Heart left ventricle (tissue), 16 donors: Measurements from ENCODE around the gene ZMYND12. TPM values are rescaled to one million over a fixed set of nuclear protein-coding genes. Genes with fewer than 3 reads are reported as not detected.

Source experiments
- ATAC-seq, 4 donors: fragments of 200-7000 bp; cut with Tn5 transposase; one replicate each; pipeline ENCODE4 v1.9.1; 2020 to 2022; ENCODE audit warnings: moderate library complexity in 4 of 4, mild to moderate bottlenecking in 3 of 4, moderate number of reproducible peaks in 1 of 4
- DNase-seq, 5 donors: peaks; one replicate each; pipeline ENCODE4 v3.0.0-alpha.2; 2020
- H3K27ac ChIP-seq, 12 donors: fragments of 200-600 bp; sonication (generic) in 4 of 12; one replicate each; pipeline versions ENCODE4 v1.5.0 to v1.8.0; 2016 to 2022; ENCODE audit warnings: mild to moderate bottlenecking in 2 of 12
- H3K27me3 ChIP-seq, 9 donors: fragments of 200-600 bp; sonication (generic) in 2 of 9; one replicate each; pipeline versions ENCODE4 v1.5.1 to v1.8.0; 2016 to 2022; ENCODE audit warnings: mild to moderate bottlenecking in 3 of 9
- H3K36me3 ChIP-seq, 9 donors: fragments of 200-600 bp; sonication (generic) in 2 of 9; one replicate each; pipeline versions ENCODE4 v1.5.0 to v1.8.0; 2018 to 2022; ENCODE audit warnings: mild to moderate bottlenecking in 2 of 9
- H3K4me1 ChIP-seq, 12 donors: fragments of 200-600 bp; sonication (generic) in 4 of 12; one replicate each; pipeline versions ENCODE4 v1.5.0 to v1.8.0; 2016 to 2022; ENCODE audit warnings: mild to moderate bottlenecking in 3 of 12
- H3K4me3 ChIP-seq, 12 donors: fragments of 200-600 bp; sonication (generic) in 4 of 12; one replicate each; pipeline versions ENCODE4 v1.5.0 to v1.8.0; 2017 to 2022; ENCODE audit warnings: mild to moderate bottlenecking in 9 of 12, moderate library complexity in 4 of 12
- H3K9me3 ChIP-seq, 12 donors: fragments of 200-600 bp; sonication (generic) in 4 of 12; one replicate each; pipeline versions ENCODE4 v1.5.0 to v1.8.0; 2016 to 2022; ENCODE audit warnings: mild to moderate bottlenecking in 1 of 12
- CTCF ChIP-seq, 12 donors: fragments of 200-600 bp; sonication (generic) in 4 of 12; IDR thresholded peaks; one replicate each; pipeline versions ENCODE4 v1.5.0 to v1.8.0; 2018 to 2022; ENCODE audit warnings: antibody characterized with exemption in 12 of 12, mild to moderate bottlenecking in 5 of 12
- POLR2A ChIP-seq, 2 donors: fragments of 450-650 bp; IDR thresholded peaks; one replicate each; pipeline ENCODE4 v1.6.1; 2017; ENCODE audit warnings: antibody characterized with exemption in 2 of 2, mild to moderate bottlenecking in 2 of 2, moderate library complexity in 2 of 2
- WGBS, 4 donors: extraction: QIAGEN DNeasy Blood & Tissue Kit in 2 of 4; methylation state at CpG; one replicate each; pipeline versions ENCODE4 v1.1.5 to v1.1.7; 2013 to 2018; 5-methylcytosine and 5-hydroxymethylcytosine counted together
- intact Hi-C, 10 donors: fragments of 100-400 bp; cut with DNase I; formaldehyde crosslinking; loops; one replicate each; pipeline versions ENCODE4 v1.11.1 to v1.14.2; 2022
- polyA plus RNA-seq, 2 donors: library from polyadenylated mRNA; stranded (reverse); fragments of 200-250 nt; gene quantifications; one replicate each; pipeline ENCODE4 v1.2.3, GENCODE V29; 2013
- total RNA-seq, 9 donors: library from RNA; depleted of rRNA in 2 of 9; stranded (reverse); fragments of >200 nt in 2 of 9; fragmentation: NEBNext Ultra II Directional in 3 of 9; extraction: Animal tissue kit (Norgen Biotek cat#: 25700) in 3 of 9; gene quantifications; one replicate each; pipeline versions ENCODE4 v1.1.0 to v1.2.4, GENCODE V29; 2016 to 2023
- donor health status: ischemic (EF 13 %, LVEDD 7.1; RV severe dilation, severe dysfunction).
- donor health status: healthy with polysubstance abuse.
- donor health status: DM: no; HTN: yes; CAD: no.
- donor health status: DM: no; HTN: no; CAD: no.
- donor health status: ischemic (EF 25% LVEDD 6.9; RV normal size, moderate dysfunction).
- donor health status: ischemic (EF 25% LVEDD 5.7; RV mildly dilated, moderate dysfunction).
- donor health status: healthy.
- donor health status: DM: yes; HTN: yes; CAD: no.
- donor health status: ischemic (EF 35%, LVEDD 5.7; RV mildly dilated, moderate dysfunction).
- donor health status: nonischemic (EF 11% LVEDD 7.7; RV severe dilation, severe dysfunction).
- donor health status: DM: yes; HTN: yes; CAD: no.
- donor health status: PGD.
- donor health status: ischemic (EF 29% LVEDD 5.4; RV normal size, mild dysfunction).
- donor health status: nonischemic (EF 23%, LVEDD 6.1; RV moderate dilation, normal function).

The ZMYND12 gene
- total and polyA plus RNA-seq, 11 donors, result 0.47 to 3.5 (median 1.9) TPM

- WGBS, 4 donors, result 64 to 85% (median 77%) methylated on average over 1 of the region's 1 CpG
- Histone ChIP-seq H3K27ac (no peak overlapping the region), H3K4me1 (peaks cover 0 to 11% (median 2%) of the 10 kb centered on the region in 12 donors), H3K36me3 (no peaks in the 10 kb centered on the region), H3K4me3 (no peak overlapping the region), H3K9me3 (no peaks in the 10 kb centered on the region), H3K27me3 (no peaks in the 10 kb centered on the region)
- DNase-seq (no peak), ATAC-seq (no peak)
- TF ChIP-seq CTCF (IDR thresholded peaks at IDR 0.05), result no peak
- TF ChIP-seq POLR2A (IDR thresholded peaks at IDR 0.05), result no peak
- intact Hi-C loops, result no loop called here
Measured at GRCh38 chr1:42429603-42430002, 26.2 kb downstream of the ZMYND12 start.

DNA sequence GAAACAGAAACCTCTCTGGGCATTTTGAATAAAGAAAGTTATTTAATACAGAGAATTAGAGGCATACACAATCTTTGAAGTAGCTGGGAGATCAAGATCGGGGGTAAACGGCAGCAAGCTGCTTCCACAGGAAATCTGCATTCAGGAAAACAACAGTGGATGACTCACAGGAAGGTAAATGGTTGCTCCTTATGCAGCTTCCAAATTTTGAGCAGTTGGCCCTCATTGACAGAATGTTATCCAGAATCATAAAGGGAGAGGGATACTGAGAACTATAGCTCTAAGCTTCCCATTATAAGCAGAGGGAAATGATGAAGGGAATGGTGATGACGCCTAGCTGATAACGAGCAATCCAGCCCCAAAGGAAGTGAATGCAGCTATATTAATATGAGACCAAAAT is 28.6 kb downstream of the ZMYND12 start:
- no peak overlapping the region for H3K4me3 ChIP-seq
- TF ChIP-seq CTCF (IDR thresholded peaks at IDR 0.05), result no peak
- no peak for TF ChIP-seq POLR2A (IDR thresholded peaks at IDR 0.05)
- 39 to 59% (median 53%) methylated on average over 4 of the region's 4 CpGs for WGBS, 4 donors
- H3K9me3 ChIP-seq, result no peaks in the 10 kb centered on the region
- intact Hi-C loops, result no loop called here
- ATAC-seq, result no peak
- H3K27ac ChIP-seq, result no peak overlapping the region
- no peaks in the 10 kb centered on the region for H3K36me3 ChIP-seq
- H3K4me1 ChIP-seq, result peaks cover 0 to 6% (median 0%) of the 10 kb centered on the region in 12 donors
- no peaks in the 10 kb centered on the region for H3K27me3 ChIP-seq
- no peak for DNase-seq

- 80 to 87% (median 83%) methylated on average over 4 of the region's 4 CpGs for WGBS, 4 donors
- Histone ChIP-seq H3K4me3 (no peak overlapping the region), H3K4me1 (peaks cover 0 to 34% (median 8%) of the 10 kb centered on the region in 12 donors), H3K27ac (no peak overlapping the region), H3K27me3 (no peaks in the 10 kb centered on the region), H3K9me3 (no peaks in the 10 kb centered on the region), H3K36me3 (no peaks in the 10 kb centered on the region)
- intact Hi-C loops, result no loop called here
- ATAC-seq (no peak), DNase-seq (no peak)
- TF ChIP-seq CTCF (IDR thresholded peaks at IDR 0.05), result no peak
- TF ChIP-seq POLR2A (IDR thresholded peaks at IDR 0.05), result no peak
Measured at GRCh38 chr1:42424201-42424600, 31.6 kb downstream of the ZMYND12 start.

DNA sequence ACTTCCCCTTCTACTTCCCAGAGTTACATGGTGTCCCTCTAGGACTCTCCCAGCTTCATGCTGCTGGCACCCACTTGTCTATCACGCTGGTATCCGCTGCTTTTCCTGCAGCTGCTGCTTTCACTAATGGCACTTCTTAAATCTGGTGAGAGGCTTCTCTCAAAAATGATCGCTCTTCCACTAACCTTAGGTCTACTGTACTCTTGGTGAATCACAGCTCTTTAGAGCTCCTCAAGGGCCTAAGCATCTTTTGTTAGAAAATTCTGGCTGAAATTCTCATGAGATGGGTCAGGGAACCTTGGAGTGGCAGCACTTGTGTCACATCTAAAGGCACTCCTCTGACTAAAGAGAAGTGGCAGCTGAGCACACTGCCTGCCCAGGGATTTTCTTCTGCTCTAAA is 32.1 kb downstream of the ZMYND12 start:
- Histone ChIP-seq H3K4me1 (peaks cover 0 to 36% (median 11%) of the 10 kb centered on the region in 12 donors), H3K9me3 (no peaks in the 10 kb centered on the region), H3K4me3 (no peak overlapping the region), H3K27me3 (no peaks in the 10 kb centered on the region), H3K27ac (no peak overlapping the region), H3K36me3 (no peaks in the 10 kb centered on the region)
- no peak for ATAC-seq
- TF ChIP-seq POLR2A (IDR thresholded peaks at IDR 0.05) (no peak), CTCF (IDR thresholded peaks at IDR 0.05) (no peak)
- DNase-seq, result no peak
- intact Hi-C loops, result no loop called here
- 71 to 85% (median 78%) methylated on average over 3 of the region's 3 CpGs for WGBS, 4 donors
